RWPE1 (cell line): Measurements from ENCODE around the gene GAB2.

ENCODE experiments used
- CTCF ChIA-PET: fragments of 350-600 bp; sonication (Branson Sonifier 250); formaldehyde crosslinking; extraction: SDS; loops from one replicate; lab custom pipeline; 2021; lab: Yijun Ruan, JAX
- POLR2A ChIA-PET: fragments of 400-600 bp; formaldehyde crosslinking; extraction: SDS; loops from one replicate; lab custom pipeline; 2020; ENCODE audit warnings: antibody characterized with exemption; ENCODE audit not compliant: low non-redundant PET; lab: Yijun Ruan, JAX
- DNase-seq: peaks from one replicate; pipeline ENCODE4 v3.0.0; 2012; ENCODE audit warnings: low spot score
- H3K27ac ChIP-seq: fragments of 450-650 bp; 2 replicates; pipeline ENCODE4 v1.5.1; 2017
- CTCF ChIP-seq: fragments of 450-650 bp; conservative IDR thresholded peaks from 2 replicates; pipeline ENCODE4 v1.5.1; 2017; ENCODE audit warnings: low read depth, mild to moderate bottlenecking

GAB2 gene

GRCh38 chr11:78355309-78355705 is 62.3 kb downstream of the GAB2 start:
- ChIA-PET POLR2A (no interaction called here), CTCF (no interaction called here)
- DNase-seq, result no peak
- H3K27ac ChIP-seq, result no peak overlapping the region
- no peak for TF ChIP-seq CTCF

- no peak for DNase-seq
- ChIA-PET CTCF (no interaction called here), POLR2A (no interaction called here)
- no peak overlapping the region for H3K27ac ChIP-seq
- TF ChIP-seq CTCF, result no peak
Observed at GRCh38 chr11:78354408-78355308, 63.0 kb downstream of the GAB2 start.

- ChIA-PET POLR2A (no interaction called here), CTCF (interaction anchor here (0.5 to 0.6 kb wide), 2 partner anchors 42 to 80 kb away, joined by 3 to 11 read pairs; no protein-coding TSS in a partner anchor)
- no peak for DNase-seq
- no peak overlapping the region for H3K27ac ChIP-seq
- no peak for TF ChIP-seq CTCF
Observed at GRCh38 chr11:78351979-78352841, 65.4 kb downstream of the GAB2 start.

- ChIA-PET POLR2A (no interaction called here), CTCF (no interaction called here)
- no peak for DNase-seq
- H3K27ac ChIP-seq, result no peak overlapping the region
- no peak for TF ChIP-seq CTCF
Observed at GRCh38 chr11:78351193-78351592, 66.4 kb downstream of the GAB2 start.

- ChIA-PET CTCF (no interaction called here), POLR2A (no interaction called here)
- no peak for TF ChIP-seq CTCF
- DNase-seq, result no peak
- no peak overlapping the region for H3K27ac ChIP-seq
Observed at GRCh38 chr11:78350646-78351165, 66.9 kb downstream of the GAB2 start.

GRCh38 chr11:78350091-78350645 is 67.5 kb downstream of the GAB2 start:
- ChIA-PET CTCF (interaction anchor here (0.6 kb wide), 1 partner anchor 71 kb away, joined by 3 read pairs; no protein-coding TSS in a partner anchor), POLR2A (no interaction called here)
- no peak for DNase-seq
- no peak for TF ChIP-seq CTCF
- H3K27ac ChIP-seq, result no peak overlapping the region
